HG03457 (cell line): ENCODE results near the gene NRF1.
"Not testable (repeated sequence)": the region's sequence is repeated elsewhere in the genome, so short reads cannot be mapped to it uniquely, and the experiment has no call there.

Experiments used
- ATAC-seq: cut with Tn5 transposase; IDR thresholded peaks from one replicate; pipeline ENCODE4 v1.9.1; 2021; ENCODE audit warnings: moderate number of reproducible peaks; ENCODE audit not compliant: unreplicated experiment

NRF1 gene

DNA sequence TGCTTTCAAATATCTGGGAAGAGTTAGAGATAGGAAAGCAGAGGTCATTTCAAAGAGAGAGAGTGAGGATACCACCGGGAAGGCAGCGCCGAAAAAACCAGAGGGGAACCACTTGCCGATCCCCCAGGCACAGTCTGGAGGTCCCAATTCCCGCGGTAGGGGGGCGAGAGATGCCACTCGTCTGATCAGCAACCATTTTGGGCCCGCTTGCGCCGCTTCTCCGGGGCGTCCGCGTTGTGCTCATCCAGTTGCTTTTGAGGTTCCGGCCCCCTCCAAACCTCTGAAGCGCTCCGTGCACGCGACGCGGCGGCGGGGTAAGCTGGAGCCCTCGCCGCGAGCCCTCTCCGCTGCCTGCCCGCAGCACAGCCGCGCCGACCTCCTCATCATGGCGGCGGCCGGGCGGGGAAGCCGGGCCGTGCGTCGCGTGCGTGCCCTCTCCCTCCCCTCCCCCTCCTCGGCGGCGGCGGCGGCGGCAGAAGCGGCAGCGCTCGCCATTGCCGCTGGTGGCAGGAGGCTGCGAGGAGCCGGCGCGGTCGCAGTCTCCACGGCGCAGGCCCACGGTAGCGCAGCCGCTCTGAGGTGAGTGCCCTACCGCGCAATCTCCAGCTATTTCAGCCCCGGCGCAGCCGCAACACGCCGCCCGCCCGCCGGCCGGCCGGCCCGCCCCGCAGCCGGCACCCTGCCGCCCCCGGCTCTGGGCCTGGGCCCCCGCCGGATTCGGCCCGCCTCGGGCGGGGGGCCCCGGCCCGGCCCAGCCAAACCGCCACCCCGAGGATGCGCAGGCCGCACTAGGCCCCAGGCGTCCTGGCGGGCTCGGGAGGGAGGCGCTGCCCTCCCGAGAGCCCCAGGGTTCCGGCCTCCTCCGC is at the start of gene NRF1:
TSS of gene NRF1 (plus strand) at position 475 of the 866 bp plus-strand sequence. CDS start 45,632 bp downstream, outside the sequence.
- ATAC-seq: peak; percentile 65

DNA sequence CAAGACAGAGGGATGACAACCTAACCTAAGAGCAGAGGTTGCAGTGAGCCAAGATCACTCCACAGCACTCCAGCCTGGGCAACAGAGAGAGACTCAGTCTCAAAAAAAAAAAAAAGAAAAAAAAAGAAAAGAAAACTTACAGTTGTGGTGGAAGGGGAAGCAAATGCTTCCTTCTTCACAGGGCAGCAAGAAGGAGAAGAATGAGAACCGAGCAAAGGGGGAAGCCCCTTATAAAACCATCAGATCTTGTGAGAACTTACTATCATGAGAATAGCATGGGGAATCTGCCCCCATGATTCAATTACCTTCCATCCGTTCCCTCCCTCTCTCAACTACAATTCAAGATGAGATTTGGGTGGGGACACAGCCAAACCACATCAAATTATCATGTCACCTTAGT is 45.2 kb upstream of the NRF1 start:
- ATAC-seq: not testable (repeated sequence)

DNA sequence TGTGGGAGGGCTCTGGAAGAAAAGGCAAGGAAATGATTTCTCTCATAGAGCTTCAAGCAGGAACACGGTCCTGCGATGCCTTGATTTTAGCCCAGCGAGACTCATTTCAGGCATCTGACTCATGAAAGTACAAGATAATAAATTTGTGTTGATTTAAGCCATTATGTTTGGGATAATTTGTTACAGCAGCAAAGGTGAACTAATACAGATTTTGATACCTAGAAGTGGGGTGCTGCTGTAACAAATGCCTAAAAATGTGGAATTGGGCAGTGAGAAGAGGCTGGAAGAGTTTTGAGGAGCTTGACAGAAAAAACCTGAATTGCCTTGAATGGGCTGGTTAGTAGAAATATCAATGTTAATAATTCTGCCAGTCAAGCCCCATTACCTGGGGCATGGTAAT is 44.1 kb upstream of the NRF1 start:
- no peak for ATAC-seq

DNA sequence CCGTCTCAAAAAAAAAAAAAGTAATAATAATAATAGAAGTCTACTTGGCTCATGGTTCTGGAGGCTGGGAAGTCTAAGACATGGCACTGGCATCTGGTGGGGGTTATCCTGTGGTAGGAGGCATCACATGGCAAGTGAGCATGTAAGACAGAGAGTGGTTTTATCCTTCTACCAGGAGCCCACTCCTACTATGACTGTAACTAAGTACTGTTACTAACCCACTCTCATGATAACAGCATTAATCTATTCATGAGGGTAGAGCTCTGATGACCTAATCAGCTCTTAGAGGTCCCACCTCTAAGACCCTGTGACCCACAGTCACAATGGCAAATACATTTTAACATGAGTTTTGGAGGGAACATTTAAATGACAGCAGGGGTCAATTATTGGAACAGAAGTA is 43.3 kb upstream of the NRF1 start:
- ATAC-seq: no peak

DNA sequence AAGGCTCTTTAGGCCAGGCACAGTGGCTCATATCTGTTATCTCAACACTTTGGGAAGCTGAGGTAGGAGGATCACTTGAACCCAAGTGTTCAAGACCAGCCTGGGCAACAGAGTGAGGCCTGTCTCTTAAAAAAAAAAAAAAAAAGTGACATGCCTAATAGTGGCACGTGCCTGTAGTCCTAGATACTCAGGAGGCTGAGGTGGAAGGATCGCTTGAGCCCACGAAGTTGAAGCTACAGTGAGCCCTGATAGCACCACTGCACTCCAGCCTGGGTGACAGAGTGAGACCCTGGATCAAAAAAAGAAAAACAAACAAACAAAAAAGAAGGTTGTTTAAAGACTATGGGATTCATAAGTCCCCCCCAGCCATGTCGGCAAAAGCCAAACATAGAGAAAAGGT is 42.2 kb upstream of the NRF1 start:
- no peak for ATAC-seq

DNA sequence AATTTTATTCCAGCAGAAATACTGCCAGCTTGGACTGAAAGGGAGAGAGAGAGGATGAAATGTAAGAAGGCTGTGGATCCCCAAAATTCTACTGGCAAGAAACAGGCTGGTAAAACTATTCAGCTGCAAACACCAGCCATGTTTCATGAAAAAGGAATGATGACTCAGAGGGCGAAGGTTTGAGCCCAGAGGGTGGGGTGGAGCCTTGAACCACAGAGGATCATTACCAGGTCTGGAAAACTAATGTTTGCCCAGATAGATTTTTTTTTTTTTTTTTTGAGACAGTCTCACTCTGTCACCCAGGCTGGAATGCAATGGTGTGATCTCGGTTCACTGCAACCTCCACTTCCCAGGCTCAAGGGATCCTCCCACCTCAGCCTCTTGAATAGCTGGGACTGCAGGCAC is 41.7 kb upstream of the NRF1 start:
- ATAC-seq: no peak

DNA sequence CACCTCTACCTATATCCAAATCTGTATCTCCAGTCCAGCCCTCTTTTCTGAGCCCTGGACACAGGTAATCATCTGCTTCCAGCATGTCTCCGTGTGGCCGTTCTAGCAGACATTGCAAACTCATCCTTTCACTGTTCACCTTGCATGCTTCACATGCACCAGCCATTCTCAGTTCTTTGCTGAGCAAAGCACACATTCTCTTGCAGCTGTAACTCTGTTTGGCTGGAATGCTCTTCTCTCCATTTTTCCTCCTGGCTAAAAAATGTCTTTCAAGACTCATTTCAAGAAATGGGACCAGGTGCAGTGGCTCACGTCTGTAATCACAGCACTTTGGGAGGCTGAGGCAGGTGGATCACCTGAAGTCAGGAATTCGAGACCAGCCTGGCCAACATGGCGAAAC is 40.3 kb upstream of the NRF1 start:
- no peak for ATAC-seq

DNA sequence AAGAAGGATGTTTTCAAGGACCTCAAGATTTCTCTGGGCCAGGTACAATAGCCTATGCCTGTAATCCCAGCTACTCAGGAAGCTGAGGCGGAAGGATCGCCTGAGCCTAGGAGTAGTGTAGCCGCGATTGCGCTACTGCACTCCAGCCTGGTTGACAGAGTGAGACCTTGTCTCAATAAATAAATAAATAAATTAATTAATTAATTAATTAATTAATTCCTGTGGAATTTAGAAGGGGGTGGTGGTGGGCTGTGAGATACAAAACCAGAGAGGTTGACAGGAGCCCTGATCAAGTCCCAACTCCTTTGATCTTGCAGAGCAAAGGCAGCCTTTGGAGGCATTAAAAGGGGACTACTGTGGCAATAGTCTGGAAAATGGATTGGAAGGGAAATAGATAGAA is 39.3 kb upstream of the NRF1 start:
- no peak for ATAC-seq

DNA sequence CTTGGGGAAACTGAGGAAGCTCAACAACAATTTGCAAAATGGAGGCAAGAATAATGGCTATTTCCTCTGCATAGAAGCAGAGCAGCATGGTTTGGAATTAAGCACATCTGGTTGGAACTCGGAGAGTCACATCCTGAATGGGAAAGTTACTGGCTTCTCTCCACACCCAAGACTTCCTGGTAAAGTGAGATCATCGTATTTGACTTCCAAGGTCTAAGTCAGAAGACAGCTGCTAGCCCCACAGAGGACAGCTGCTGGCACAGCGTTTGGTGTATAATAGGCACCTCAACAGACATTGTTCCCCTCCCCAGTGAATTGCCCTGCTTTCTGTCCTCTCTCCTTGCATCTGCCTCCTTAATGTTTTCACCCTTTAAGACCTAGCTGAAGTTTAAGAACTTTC is 37.0 kb upstream of the NRF1 start:
- ATAC-seq: no peak

DNA sequence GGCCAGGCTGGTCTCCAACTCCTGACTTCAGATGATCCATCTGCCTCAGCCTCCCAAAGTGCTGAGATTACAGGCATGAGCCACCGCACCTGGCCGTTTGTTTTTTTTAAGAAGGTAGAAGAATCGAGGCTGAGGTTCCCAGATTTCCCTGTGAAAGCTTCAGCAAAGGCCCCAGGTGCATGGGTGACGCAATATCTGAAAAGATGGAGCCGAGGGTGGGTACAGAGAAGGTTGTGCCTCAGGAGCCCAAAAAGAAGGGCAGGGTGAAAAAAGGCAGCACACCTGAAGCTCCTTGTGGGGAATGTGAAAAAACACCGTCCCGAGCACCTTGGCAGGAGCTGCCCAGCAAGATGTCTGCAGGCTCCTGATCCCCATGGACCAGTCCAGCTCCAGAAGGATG is 35.8 kb upstream of the NRF1 start:
- ATAC-seq: no peak

DNA sequence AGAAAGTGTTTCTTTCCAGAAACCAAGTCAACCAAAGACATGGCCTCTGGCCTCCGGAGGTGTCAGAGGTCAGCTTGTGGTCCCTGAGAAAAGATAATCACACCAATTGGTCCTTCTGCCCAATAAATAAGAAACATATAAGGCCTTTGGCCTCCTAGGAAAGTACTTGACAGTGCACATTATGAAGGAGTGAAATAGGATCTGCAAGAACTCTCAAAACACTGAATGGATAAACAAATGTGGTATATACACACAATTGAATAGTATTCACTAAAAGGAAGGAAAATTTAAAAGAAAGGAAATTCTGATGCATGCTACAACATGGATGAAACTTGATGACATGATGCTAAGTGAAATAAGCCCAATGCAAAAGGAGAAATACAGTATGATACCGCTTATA is 35.4 kb upstream of the NRF1 start:
- ATAC-seq: no peak

DNA sequence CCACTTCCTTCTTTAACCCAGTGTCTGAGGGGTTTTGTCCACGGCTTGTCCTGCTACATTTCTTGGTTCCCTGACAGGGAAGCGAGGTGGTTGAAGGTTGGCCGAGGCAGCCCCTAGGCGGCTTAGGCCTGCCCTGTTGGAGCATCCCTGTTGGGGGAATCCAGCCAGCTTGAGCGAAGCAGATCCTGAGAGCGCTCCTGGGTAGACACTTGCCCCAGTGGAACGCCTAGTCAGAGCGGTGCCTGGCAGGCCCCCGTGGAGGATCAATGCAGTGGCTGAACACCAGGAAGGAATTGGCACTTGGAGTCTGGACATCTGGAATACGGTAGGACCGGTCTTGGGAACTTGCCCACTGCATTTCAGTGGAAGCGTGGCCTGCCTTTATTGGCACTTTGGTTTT is 32.7 kb upstream of the NRF1 start:
- no peak for ATAC-seq

DNA sequence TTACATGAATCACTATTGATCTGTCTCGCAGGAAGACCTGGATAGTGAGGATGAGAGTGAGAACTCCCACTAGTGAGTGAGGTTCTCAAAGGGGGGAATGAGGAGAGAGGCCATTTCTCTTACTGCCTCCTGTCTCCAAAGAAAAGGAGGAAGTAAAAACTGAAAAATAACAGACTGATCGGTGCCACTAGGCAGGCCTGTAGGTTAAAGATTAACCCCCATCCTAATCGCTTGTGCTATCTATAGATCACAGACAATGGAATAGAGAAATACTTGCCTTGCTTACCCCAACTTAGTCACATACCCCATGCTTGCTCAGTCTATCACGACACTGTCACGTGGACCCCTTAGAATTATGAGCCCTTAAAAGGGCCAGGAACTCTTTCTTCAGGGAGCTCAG is 25.3 kb upstream of the NRF1 start:
- ATAC-seq: not testable (repeated sequence)

DNA sequence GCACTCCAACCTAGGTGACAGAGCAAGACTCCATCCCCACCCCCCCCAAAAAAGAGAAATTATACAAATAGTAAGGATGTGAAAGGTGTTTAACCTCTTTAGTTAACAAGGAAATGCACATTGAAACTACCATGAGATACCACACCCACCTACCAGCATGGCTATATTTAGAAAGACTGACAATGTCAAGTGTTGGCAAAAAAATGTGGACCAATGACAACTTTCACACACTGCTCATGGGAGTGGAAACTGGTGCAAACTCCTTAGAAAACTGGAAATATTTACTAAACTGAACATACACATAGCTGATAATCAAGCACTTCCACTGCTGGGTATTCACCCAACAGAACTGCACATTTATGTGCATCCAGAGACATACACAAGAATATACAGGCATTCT is 23.3 kb upstream of the NRF1 start:
- no peak for ATAC-seq

DNA sequence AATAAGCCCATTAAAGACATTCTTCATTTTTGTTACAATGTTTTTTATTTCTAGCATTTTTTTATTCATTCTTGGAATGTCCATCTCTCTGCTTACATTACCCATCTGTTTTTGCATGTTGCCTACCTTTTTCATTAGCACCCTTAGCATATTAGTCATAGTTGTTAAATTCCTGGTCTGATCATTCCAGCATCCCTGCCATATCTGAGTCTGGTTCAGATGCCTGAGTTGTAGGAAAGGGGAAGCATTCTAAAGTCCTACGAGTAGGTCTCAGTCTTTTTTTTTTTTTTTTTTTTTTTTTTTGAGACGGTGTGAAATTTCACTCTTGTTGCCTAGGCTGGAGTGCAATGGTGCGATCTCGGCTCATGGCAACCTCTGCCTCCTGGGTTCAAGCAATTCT is 19.7 kb upstream of the NRF1 start:
- ATAC-seq: no peak

DNA sequence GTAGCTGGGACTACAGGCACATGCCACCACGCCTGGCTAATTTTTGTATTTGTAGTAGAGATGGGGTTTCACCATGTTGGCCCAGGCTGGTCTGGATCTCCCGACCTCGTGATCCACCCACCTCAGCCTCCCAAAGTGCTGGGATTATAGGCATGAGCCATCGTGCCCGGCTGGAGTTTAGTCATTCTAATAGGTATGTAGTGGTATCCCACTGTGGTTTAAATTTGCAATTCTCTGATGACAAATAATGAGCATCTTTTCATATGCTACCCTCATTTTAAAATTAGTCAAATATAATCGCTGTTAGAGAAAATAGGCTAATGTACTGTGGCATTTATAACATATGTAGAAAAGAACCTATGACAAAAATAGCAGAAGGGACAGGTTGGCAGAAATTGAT is 15.1 kb upstream of the NRF1 start:
- not testable (repeated sequence) for ATAC-seq

DNA sequence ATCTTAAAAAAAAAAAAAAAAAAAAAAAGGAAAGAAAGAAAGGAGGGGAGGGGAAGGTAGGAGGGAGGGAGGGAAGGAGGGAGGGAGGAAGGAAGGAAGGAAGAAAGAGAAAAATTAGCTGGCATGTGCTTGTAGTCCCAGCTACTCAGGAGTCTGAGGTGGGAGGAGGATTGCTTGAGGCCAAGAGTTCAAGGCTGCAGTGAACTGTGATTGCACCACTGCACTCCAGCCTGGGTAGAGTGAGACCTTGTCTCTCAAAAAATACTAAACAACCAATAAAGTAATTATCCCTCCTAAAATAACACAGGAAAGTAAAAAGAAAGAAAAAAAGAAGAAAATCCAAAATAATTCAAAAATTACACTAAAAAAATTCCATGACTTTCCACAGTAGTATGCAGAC is 13.8 kb upstream of the NRF1 start:
- no peak for ATAC-seq

DNA sequence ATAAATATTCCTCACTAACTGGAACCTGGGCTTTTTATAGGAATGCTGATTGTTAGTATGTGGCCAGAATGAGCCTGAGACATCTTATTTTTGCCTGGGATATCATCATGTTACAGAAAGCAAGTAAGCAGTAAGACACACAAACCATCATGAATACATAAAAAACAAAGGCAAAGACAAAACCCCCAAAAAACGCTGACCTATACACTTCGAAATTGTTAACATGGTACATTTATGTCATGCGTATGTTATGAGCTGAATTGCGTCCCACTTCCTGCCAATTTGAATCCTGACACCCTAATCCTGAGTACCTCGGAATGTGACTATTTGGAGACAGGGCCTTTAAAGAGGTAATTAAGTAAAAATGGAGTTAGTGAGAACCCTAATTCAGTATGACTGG is 12.3 kb upstream of the NRF1 start:
- no peak for ATAC-seq

DNA sequence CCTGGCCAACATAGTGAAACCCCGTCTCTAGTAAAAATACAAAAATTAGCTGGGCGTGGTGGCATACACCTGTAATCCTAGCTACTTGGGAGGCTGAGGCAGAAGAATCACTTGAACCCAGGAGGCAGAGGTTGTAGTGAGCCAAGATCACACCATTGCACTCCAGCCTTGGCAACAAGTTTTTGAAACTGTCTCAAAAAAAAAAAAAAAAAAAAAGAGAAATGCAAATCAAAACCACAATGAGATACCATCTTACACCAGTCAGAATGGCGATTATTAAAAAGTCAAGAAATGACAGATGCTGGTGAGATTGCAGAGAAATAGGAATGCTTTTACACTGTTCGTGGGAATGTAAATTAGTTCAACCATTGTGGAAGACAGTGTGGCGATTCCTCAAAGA is 7.9 kb upstream of the NRF1 start:
- not testable (repeated sequence) for ATAC-seq

DNA sequence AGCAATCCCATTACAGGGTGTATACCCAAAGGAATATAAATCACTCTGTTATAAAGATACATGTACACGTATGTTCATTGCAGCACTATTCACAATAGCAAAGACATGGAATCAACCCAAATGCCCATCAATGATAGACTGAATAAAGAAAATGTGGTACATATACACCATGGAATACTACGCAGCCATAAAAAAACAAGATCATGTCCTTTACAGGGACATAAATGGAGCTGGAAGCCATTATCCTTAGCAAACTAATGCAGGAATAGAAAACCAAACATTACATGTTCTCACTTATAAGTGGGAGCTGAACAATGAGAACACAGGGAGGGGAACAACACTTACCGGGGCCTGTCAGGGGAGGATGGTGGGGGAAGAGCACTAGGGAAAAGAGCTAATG is 7.5 kb upstream of the NRF1 start:
- ATAC-seq: not testable (repeated sequence)

DNA sequence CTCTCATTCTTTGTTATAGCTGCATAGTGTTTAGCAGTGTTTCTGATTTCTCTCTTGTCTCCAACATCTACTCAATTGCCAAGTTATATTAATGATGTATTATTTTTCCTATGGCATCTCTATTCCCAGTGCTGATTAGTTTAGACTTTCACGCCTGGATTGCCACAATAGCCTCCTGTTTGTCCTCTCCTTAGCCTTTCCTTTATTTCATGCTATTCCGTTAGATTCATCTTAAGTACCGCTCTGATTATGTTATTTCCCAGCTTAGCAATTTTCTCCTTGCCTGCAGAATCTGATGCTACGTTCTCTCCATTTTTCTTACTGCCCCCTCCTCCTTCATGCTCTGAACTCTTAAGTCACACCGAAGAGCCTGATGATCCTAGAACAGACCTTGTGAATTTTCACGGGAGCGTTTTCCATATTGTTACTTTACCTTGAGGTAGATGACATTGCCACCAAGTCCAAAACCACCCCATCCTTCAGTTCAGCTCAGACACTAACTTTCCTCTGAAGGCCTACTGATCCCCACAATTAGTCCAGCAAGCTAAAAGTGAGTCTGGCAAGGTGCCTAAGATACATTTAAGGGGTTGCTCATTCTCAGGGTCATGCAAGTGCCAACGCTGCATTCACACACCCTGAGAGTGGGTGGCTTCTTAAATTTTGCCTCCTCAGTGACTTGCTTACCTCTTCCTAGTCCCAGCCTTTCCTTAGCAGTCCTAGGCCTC is 6.6 kb upstream of the NRF1 start:
- no peak for ATAC-seq

DNA sequence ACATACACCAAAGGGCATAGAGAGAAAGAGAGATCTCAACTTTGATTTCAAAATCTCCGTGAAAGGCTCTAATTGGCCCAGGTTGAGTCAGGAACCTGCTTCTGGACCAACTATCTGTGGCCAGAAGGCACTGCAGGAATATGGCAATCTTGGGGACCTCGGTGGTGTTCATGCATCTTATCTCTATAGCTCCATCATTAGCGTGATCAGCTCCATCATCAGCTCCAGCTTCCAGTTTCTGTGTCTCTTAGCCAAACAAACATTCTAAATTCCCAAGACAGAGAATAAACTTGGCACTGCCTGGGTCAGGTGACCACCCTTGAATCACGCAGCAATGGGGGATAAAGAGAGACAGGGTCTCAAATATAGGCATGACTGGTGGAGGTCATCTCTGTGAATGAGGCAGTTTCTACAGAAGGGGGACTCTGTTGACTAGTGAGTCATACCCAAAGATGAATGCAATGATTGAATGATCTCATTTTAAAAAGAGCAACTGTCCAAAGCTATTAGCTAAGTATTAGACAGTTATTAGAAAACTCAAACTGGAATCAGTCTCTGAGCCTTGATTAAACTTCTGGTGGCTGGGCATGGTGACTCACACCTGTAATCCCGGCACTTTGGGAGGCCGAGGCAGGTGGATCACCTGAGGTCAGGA is 5.4 kb upstream of the NRF1 start:
- ATAC-seq: no peak
